Breast epithelium (tissue), 3 donors: Measurements from ENCODE around the gene PAOX.

Experiments
- CTCF ChIP-seq, 3 donors: fragments of 450-650 bp; IDR thresholded peaks; one replicate each; pipeline ENCODE4 v1.5.1; 2016 to 2017; ENCODE audit warnings: antibody characterized with exemption in 3 of 3, mild to moderate bottlenecking in 3 of 3, moderate library complexity in 3 of 3
- POLR2A ChIP-seq: fragments of 450-650 bp; IDR thresholded peaks from one replicate; pipeline ENCODE4 v1.6.1; 2016; ENCODE audit warnings: antibody characterized with exemption, mild to moderate bottlenecking, moderate library complexity
- POLR2AphosphoS5 ChIP-seq, 3 donors: sonication (generic); formaldehyde crosslinking; IDR thresholded peaks; one replicate each; pipeline ENCODE4 v1.6.1; 2017; ENCODE audit warnings: antibody characterized with exemption in 3 of 3

GRCh38 chr10:133418289-133418993 is 39.4 kb downstream of the PAOX start:
- TF ChIP-seq CTCF (IDR thresholded peaks at IDR 0.05) (no peak), POLR2A (no peak), POLR2AphosphoS5 (IDR thresholded peaks at IDR 0.05) (no peak)
